Skeletal muscle tissue (tissue), 4 donors: ENCODE results near the gene KRT6B. TPM values are rescaled to one million over a fixed set of nuclear protein-coding genes. Genes with fewer than 3 reads are reported as not detected.

Experiments
- H3K27ac ChIP-seq: one replicate; pipeline ENCODE4 v1.7.0; 2013; ENCODE audit warnings: mild to moderate bottlenecking, low read depth, low read length, inconsistent platforms
- H3K27me3 ChIP-seq, 3 donors: one replicate each; pipeline ENCODE4 v1.7.0; 2013; ENCODE audit warnings: low read length in 3 of 3; ENCODE audit not compliant: control insufficient read depth in 3 of 3, insufficient read depth in 3 of 3
- H3K36me3 ChIP-seq, 3 donors: one replicate each; pipeline ENCODE4 v1.7.0; 2013; ENCODE audit warnings: low read length in 3 of 3; ENCODE audit not compliant: control insufficient read depth in 3 of 3, insufficient read depth in 3 of 3
- H3K4me1 ChIP-seq, 3 donors: one replicate each; pipeline ENCODE4 v1.7.0; 2013; ENCODE audit warnings: low read length in 3 of 3, mild to moderate bottlenecking in 3 of 3; ENCODE audit not compliant: control insufficient read depth in 3 of 3, insufficient read depth in 3 of 3
- H3K4me3 ChIP-seq, 3 donors: one replicate each; pipeline ENCODE4 v1.7.0; 2013; ENCODE audit warnings: low read length in 3 of 3
- H3K9ac ChIP-seq, 3 donors: one replicate each; pipeline ENCODE4 v1.7.0; 2013; ENCODE audit warnings: low read length in 3 of 3, mild to moderate bottlenecking in 3 of 3, moderate library complexity in 2 of 3, low read depth in 1 of 3
- H3K9me3 ChIP-seq, 3 donors: one replicate each; pipeline ENCODE4 v1.7.0; 2013; ENCODE audit warnings: low read length in 3 of 3; ENCODE audit not compliant: control insufficient read depth in 3 of 3
- total RNA-seq: library from RNA; depleted of rRNA; stranded (reverse); fragments of >200 nt; gene quantifications from one replicate; pipeline ENCODE4 v1.2.3, GENCODE V29; 2014
- donor health status: Osteomylitis.

KRT6B gene
- total RNA-seq, 1 donor from 2014 or later = not detected

DNA sequence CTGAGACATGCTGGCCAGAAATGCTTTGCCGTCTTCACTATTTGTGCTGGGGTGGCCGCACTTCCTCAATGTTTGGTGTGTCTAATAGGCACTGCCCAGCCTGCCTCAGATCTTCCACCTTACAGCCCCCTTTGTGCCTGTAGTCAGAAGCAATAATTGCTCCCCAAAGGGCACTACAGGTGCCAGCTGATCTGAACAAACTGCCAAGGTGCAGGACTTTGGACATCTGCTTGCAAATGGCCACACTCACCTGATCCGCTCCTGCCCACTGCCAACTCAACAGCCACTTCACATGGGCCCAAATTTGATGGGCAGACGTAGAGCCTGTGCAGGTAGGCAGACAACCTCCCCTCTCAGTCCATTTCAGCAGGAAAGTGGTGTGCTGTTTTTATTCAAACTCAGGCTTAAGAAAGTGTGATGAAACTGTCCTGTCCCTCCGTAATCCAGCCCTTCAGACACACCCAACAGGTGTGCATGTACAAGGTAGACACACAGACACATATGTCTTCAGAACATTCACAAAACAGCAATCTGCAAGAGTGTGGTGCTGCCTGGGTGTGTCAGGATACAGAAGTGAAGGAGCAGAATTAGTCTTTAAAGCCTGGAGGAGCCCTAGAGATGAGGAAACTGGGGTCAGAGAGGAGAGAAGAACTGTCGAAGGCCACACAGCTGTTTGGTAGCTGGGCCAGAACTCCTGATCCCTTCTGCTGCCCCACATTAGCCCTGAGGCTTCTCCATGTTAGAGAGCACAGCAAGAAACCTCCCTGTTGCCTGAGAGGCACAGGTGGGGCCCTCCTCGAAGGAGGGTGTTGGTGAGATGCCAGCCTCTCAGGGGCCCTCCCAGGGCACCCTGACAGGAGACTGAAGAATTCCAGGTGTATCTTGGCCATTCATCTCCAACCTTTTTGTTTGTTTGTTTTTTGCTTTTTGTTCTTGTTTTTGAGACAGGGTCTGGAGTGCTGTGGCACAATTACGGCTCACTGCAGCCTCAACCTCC is 13.3 kb downstream of the KRT6B start:
- H3K36me3 ChIP-seq = no peaks in the 10 kb centered on the region
- no peak overlapping the region for H3K4me3 ChIP-seq
- no peak overlapping the region for H3K27ac ChIP-seq
- H3K4me1 ChIP-seq = no peaks in the 10 kb centered on the region
- H3K9me3 ChIP-seq = no peaks in the 10 kb centered on the region
- H3K9ac ChIP-seq = no peak overlapping the region
- peaks cover 16 to 51% (median 45%) of the 10 kb centered on the region in 3 donors for H3K27me3 ChIP-seq

GRCh38 chr12:52437508-52437907 is 14.4 kb downstream of the KRT6B start:
- no peaks in the 10 kb centered on the region for H3K4me1 ChIP-seq
- H3K27me3 ChIP-seq = peaks cover 23 to 55% (median 48%) of the 10 kb centered on the region in 3 donors
- H3K27ac ChIP-seq = no peak overlapping the region

DNA sequence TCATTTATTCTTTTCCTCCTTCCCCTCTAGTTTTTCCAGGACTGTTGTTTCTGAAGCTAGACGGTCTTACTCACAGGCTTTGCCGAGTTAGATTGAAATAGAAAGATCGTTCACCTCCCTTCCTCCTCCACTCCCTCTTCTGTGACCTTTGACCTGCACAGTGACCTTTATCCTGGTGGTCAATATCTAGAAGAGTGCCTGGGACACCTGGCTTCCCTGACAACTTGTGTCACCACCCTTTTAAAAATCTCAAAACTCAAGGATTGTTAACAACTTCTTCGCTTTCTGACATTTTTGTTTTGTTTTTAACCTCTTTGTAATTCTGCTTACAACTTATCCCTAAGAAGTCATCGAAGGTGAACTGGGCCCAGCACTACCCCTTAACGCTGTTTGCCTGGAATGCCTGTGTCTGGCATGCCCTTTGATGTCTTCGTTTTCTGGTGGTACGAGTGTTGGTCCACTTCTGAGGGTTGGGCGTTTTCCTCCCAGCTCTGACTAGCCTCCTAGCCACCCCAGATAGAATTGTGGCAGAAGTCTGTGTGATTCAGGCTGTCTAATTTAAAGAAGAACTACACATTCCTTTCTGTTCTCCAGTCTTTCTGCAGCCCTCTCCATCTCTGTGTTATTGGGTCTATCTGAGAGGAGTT is 15.0 kb downstream of the KRT6B start:
- no peak overlapping the region for H3K27ac ChIP-seq
- no peak overlapping the region for H3K4me3 ChIP-seq
- H3K36me3 ChIP-seq = no peaks in the 10 kb centered on the region
- peaks cover 23 to 54% (median 50%) of the 10 kb centered on the region in 3 donors for H3K27me3 ChIP-seq
- H3K4me1 ChIP-seq = no peaks in the 10 kb centered on the region
- no peaks in the 10 kb centered on the region for H3K9me3 ChIP-seq
- H3K9ac ChIP-seq = no peak overlapping the region

More at GRCh38 chr12:52437508-52437907, 14.4 kb downstream of the KRT6B start:
- Histone ChIP-seq H3K9ac (no peak overlapping the region), H3K36me3 (no peaks in the 10 kb centered on the region), H3K4me3 (no peak overlapping the region), H3K9me3 (no peaks in the 10 kb centered on the region)

DNA sequence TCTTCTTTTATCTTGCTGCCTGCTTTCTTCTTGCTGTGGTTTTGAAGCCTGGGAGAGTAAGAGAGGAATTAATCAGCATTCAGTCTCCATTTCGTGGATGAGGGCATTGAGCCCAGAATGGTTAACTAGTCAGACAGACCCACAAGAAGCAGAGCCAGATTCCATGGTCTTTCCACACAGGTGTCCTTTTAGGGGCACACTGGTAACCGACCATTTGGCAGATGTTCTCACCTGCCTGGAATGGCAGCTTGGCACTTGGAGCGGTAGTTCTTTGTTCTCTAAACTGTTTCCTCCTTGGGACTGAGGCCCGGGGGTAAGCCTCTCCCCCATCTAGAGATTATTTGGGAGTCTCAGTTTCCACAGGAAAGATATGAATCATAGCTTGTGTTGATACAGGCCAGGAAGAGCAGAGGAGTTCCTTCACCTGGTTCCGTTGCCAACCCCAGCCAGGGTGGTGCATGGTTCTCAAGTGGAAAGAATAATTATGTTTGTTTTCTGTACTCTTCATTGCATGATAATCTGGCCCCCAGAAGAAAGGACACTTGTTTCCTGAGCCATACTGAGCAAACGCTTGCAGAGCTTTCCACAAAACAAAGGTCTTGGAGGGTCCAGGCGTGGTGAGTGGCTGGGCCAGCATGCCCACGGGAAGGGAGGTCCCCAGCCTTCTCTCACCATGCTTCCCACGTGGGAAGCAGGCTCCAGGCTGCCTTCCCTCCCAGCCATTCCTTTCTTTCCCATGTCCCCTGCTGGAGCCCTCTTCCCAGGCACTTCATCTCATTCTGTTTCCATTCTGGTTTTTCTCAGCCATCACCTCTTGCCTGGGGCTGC is 15.7 kb downstream of the KRT6B start:
- H3K27ac ChIP-seq = no peak overlapping the region

DNA sequence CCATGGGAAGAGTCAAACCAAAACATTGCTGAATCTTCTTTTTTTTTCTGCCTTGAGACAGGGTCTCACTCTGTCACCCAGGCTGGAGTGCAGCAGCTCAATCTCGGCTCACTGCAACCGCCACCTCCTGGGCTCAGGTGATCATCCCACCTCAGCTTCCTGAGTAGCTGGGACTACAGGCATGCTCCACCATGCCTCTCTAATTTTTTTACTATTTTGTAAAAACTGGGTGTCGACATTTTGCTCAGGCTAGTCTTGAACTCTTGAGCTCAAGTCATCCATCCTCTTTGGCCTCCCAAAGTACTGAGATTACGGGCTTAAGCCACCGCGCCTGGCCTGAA is 16.3 kb downstream of the KRT6B start:
- H3K9ac ChIP-seq = no peak overlapping the region
- peaks cover 26 to 53% (median 51%) of the 10 kb centered on the region in 3 donors for H3K27me3 ChIP-seq
- no peak overlapping the region for H3K27ac ChIP-seq
- no peaks in the 10 kb centered on the region for H3K9me3 ChIP-seq
- H3K4me3 ChIP-seq = no peak overlapping the region
- H3K36me3 ChIP-seq = no peaks in the 10 kb centered on the region
- H3K4me1 ChIP-seq = no peaks in the 10 kb centered on the region

More for the DNA sequence above, 15.7 kb downstream of the KRT6B start:
- Histone ChIP-seq H3K9ac (no peak overlapping the region), H3K27me3 (peaks cover 26 to 54% (median 50%) of the 10 kb centered on the region in 3 donors), H3K9me3 (no peaks in the 10 kb centered on the region), H3K4me1 (no peaks in the 10 kb centered on the region), H3K4me3 (no peak overlapping the region), H3K36me3 (no peaks in the 10 kb centered on the region)

DNA sequence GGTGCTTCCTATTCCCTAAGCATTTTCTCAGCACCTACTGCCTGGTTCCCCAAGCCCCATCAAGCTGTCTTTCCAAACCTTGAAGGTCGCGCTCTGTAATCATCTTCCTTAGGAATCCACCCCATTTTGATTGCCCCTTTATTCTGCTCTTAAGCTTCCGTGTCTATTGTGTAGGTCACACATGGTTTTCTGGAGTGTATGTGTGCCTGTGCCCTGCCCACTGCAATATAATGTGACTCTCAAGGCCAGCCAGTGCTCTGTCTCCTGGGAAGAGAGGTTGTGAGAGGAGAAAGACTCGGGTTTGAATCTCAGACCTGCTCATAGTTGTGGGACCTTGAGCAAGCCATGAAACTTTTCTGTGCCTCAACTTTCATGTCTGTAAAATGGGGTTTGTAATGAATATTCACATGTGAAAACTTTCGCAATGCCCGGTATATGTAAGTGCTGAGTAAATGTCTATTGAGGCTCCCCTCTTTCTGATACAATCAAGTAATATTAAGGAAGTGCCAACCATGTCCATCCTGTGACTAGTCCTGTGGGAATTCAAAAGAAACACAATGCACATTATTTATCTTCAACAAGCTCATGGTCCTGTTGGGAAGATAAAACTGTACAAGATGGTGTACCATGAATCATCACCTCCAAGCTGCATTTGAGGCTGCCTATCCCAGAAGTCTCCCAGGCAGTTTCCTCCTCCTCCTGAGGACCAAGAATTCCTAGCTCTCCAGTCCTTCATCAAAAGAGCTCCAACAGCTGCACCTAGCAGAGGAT is 17.0 kb downstream of the KRT6B start:
- H3K36me3 ChIP-seq = no peaks in the 10 kb centered on the region
- H3K9me3 ChIP-seq = no peaks in the 10 kb centered on the region
- H3K4me1 ChIP-seq = no peaks in the 10 kb centered on the region
- peaks cover 26 to 56% (median 49%) of the 10 kb centered on the region in 3 donors for H3K27me3 ChIP-seq
- H3K9ac ChIP-seq = no peak overlapping the region
- no peak overlapping the region for H3K4me3 ChIP-seq
- H3K27ac ChIP-seq = no peak overlapping the region

GRCh38 chr12:52434081-52434733 is 17.7 kb downstream of the KRT6B start, which contains the start of gene KRT75:
Gene KRT75 (minus strand): TSS chr12:52434371. CDS start chr12:52434304, 67 bp downstream.
- H3K27ac ChIP-seq = no peak within 1 kb of the TSS
- no peaks in the 10 kb centered on the region for H3K4me1 ChIP-seq

GRCh38 chr12:52433501-52434080 is 18.4 kb downstream of the KRT6B start:
- Histone ChIP-seq H3K27ac (no peak overlapping the region), H3K27me3 (peaks cover 31 to 49% (median 46%) of the 10 kb centered on the region in 3 donors), H3K36me3 (no peaks in the 10 kb centered on the region), H3K4me1 (no peaks in the 10 kb centered on the region), H3K9ac (no peak overlapping the region), H3K9me3 (no peaks in the 10 kb centered on the region), H3K4me3 (no peak overlapping the region)

More at GRCh38 chr12:52434081-52434733, 17.7 kb downstream of the KRT6B start, which contains the start of gene KRT75:
- peaks cover 26 to 53% (median 43%) of the 10 kb centered on the region in 3 donors for H3K27me3 ChIP-seq
- H3K36me3 ChIP-seq = no peaks in the 10 kb centered on the region
- H3K9ac ChIP-seq = no peak within 1 kb of the TSS
- no peak within 1 kb of the TSS for H3K4me3 ChIP-seq
- H3K9me3 ChIP-seq = no peaks in the 10 kb centered on the region
